ENCODE measurements around the gene KCNB1. TPM values are rescaled to one million over a fixed set of nuclear protein-coding genes. Genes with fewer than 3 reads are reported as not detected.

The KCNB1 gene
- total RNA-seq, 2 experiments from 2014 or later, result not detected

DNA sequence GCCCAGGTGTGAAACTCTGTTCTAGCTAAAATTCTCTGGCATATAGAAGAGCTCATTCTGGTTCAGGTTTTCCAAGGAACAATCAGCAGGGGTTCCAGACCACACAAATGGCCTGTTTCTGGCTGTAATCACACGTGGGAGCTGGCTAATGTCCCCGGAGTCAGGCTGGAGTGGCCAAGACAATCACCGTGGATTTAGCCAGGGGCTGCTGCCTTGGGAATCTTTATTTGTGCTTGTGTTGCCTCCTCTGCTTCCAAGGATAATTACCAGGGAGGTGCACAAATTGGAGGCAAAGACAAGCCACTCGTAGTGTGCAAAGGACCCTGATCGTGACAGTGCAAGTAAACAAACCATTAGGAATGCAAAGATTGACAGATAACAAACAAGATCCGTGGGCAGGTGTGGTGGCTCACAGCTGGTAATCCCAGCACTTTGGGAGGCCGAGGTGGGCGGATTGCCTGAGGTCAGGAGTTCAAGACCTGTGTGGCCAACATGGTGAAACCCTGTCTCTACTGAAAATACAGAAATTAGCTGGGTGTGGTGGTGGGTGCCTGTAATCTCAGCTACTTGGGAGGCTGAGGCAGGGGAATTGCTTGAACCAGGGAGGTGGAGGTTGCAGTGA, 77.3 kb downstream of the KCNB1 start:
- Mint-ChIP-seq H3K27ac (no peak overlapping the region), H3K9me3 (no peaks in the 10 kb centered on the region), H3K4me1 (no peaks in the 10 kb centered on the region), H3K4me3 (no peak overlapping the region), H3K36me3 (no peaks in the 10 kb centered on the region), H3K27me3 (peaks cover 11% of the 10 kb centered on the region)
- DNase-seq, result no peak

DNA sequence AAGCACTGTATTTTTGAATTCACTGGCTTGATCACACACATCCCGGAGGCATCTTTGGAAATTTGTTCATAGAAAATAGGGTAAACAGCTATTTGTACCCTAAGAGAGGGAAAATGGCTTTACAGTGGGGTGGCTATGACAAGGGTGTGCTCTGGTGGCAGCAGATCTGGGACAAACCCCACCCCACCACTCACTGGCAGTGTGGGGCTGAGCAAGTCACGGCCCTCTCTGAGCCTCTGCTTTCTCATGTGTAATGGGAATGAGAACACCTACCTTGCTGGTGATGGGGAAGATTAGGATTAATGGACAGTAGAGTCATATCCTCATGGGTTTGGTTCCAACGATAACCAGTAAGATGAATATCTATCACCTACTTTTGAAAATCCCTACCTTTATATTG, 78.0 kb downstream of the KCNB1 start:
- no peak overlapping the region for H3K4me3 Mint-ChIP-seq
- H3K27ac Mint-ChIP-seq, result no peak overlapping the region
- H3K9me3 Mint-ChIP-seq, result no peaks in the 10 kb centered on the region

DNA sequence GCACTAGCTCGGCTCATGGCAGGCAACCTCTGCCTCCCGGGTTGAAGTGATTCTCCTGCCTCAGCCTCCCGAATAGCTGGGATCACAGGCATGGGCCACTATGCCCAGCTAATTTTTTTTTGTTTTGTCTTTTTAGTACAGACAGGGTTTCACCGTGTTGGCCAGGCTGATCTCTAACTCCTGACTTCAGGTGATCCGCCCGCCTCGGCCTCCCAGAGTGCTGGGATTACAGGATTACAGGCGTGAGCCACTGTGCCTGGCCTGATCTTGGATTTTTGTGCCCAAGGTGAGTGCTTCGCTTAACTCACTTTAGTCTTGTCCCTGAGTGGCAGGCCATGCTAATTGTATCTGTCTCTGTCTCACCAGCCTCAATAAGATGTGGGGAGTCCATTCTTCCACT, 78.6 kb downstream of the KCNB1 start:
- Mint-ChIP-seq H3K9me3 (no peaks in the 10 kb centered on the region), H3K4me3 (no peak overlapping the region), H3K36me3 (no peaks in the 10 kb centered on the region), H3K4me1 (no peaks in the 10 kb centered on the region), H3K27me3 (peaks cover 8% of the 10 kb centered on the region), H3K27ac (no peak overlapping the region)
- no peak for DNase-seq

More for the DNA sequence above, 78.0 kb downstream of the KCNB1 start:
- H3K4me1 Mint-ChIP-seq, result no peaks in the 10 kb centered on the region
- peaks cover 8% of the 10 kb centered on the region for H3K27me3 Mint-ChIP-seq
- H3K36me3 Mint-ChIP-seq, result no peaks in the 10 kb centered on the region
- no peak for DNase-seq

DNA sequence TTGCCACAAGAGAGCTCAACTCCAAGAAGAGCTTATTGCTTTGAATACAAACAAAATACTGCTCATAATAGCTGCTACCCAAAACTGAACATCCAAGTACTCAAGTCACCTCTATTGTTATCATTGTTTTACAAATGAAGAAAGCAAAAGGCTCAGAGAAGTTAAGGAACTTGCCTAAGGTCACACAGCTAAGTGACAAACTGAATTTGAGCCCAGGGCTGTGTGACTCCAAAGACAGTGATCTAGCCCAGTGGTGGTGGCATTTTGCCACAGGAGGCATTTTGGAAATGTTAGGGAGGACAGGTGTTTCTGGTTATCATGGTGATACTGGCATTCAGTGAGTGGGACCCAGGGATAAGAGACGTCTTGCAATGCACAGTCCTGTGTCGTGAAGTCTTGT, 79.5 kb downstream of the KCNB1 start:
- H3K9me3 Mint-ChIP-seq, result no peaks in the 10 kb centered on the region
- H3K27ac Mint-ChIP-seq, result no peak overlapping the region
- H3K4me1 Mint-ChIP-seq, result no peaks in the 10 kb centered on the region

DNA sequence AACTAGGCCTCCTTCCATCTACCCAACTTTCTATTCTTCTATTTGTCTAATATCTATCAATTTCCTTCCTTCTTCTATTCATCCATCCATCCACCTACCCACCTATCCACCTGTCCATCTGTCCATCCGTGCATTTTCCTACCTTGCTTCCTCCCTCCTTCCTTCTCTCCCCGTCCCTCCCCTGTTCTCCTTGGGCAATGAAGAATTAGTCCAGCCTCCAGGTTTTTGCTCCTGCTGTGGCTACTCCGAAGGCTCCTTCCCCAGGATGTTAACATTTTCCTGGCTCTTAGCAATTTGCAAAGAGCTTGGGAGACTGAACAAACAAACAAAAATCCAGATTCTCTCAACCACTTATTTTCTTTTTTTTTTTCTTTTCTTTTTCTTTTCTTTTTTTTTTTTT, 81.6 kb downstream of the KCNB1 start:
- Mint-ChIP-seq H3K27ac (no peak overlapping the region), H3K9me3 (no peaks in the 10 kb centered on the region), H3K27me3 (peaks cover 8% of the 10 kb centered on the region), H3K36me3 (no peaks in the 10 kb centered on the region), H3K4me3 (no peak overlapping the region), H3K4me1 (no peaks in the 10 kb centered on the region)
- DNase-seq, result no peak

More for the DNA sequence above, 79.5 kb downstream of the KCNB1 start:
- peaks cover 8% of the 10 kb centered on the region for H3K27me3 Mint-ChIP-seq
- DNase-seq, result no peak
- H3K4me3 Mint-ChIP-seq, result no peak overlapping the region
- no peaks in the 10 kb centered on the region for H3K36me3 Mint-ChIP-seq

DNA sequence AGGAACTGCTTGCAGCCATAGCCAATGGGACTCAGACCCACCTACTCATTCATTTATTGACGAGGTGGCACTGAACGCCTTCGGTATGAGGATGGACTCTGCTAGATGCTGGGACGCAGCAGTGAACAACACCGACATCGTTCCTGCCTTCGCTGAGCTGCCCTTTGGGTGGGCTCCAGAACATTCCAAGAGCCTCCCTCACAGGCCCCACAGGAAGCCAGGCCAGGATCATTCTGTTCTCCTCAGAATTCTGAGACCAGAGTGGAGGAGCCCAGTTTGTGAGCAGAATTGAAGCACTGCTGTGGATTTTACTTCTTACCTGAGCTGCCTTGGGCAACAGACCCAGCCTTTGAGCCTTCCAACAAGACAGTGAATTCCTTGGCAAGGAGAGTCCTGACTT, 82.1 kb downstream of the KCNB1 start:
- Mint-ChIP-seq H3K27ac (no peak overlapping the region), H3K4me1 (no peaks in the 10 kb centered on the region), H3K9me3 (no peaks in the 10 kb centered on the region), H3K4me3 (no peak overlapping the region), H3K36me3 (no peaks in the 10 kb centered on the region), H3K27me3 (peaks cover 10% of the 10 kb centered on the region)
- no peak for DNase-seq

DNA sequence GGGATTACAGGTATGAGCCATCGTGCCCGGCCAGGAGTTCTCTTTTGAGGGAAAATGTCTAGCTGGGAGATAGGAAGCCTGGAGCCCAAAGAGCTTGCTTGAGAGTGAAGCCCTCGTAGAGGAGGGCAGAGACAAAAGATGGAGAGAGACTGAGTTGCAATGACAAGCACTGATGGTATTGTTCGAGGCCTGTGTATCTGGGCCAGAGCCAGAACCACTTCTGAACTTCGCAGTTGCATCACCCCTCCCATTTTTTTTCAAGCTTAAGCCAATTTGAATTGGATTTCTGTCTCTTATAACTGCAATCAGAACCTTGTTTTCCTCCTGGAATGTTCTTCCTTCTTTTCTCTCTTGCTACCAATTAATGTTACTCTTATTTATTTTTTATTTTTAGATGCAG, 83.1 kb downstream of the KCNB1 start:
- Mint-ChIP-seq H3K9me3 (no peaks in the 10 kb centered on the region), H3K27ac (no peak overlapping the region), H3K36me3 (no peaks in the 10 kb centered on the region), H3K4me1 (no peaks in the 10 kb centered on the region), H3K4me3 (no peak overlapping the region), H3K27me3 (peaks cover 7% of the 10 kb centered on the region)
- no peak for DNase-seq

DNA sequence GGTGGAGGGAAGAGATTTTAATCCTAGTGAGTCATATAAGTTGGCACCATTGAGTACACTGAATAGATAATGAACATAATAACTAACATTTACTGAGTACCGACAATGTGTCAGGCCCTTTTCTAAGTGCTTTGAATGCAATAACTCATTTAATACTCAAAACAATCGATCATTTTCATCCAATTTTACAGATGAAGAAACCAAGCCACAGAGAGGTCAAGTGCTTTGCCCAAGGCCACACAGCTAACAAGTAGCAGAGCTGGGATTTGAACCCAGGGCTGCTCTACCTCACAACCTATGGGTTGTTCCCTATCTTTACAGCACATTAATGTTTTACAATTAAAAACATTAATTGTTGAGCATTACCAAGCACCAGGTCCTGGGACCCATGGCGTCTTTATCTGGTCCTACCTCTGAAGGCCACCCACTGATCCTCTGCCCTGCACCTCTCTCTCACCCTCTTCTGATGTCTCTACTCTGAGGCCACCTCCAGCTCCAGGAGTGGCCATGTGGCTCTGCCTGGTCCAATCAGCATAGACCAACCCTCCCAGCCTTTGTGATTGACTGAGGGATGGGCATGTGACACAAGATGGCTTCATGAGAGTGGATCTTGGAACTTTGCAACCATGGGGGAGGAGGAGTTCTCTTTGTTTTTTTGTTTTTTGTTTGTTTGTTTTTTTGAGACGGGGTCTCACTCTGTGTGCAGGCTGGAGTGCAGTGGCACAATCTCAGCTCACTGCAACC, 83.9 kb downstream of the KCNB1 start:
- Mint-ChIP-seq H3K4me3 (no peak overlapping the region), H3K4me1 (no peaks in the 10 kb centered on the region), H3K9me3 (no peaks in the 10 kb centered on the region), H3K27me3 (peaks cover 7% of the 10 kb centered on the region), H3K36me3 (no peaks in the 10 kb centered on the region), H3K27ac (no peak overlapping the region)
- no peak for DNase-seq

DNA sequence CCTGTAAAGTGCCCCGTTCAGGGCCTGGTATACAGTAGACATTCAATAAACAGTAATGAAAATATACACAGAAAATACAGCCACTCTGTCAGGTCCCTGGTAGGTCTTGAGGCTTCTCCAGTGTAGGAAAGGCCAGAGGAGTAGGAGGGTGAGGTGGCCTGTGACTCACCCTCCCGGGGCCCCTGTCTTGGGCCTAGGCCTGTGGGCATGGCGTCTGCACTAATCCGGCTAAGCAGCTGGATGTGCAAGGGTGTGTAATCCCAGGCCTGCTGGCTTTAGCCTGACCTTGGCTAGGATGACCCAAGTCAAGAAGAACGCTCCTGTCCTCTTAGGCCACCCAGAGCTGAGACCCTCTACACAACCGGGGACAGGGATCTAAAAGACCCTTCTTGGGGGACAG, 84.9 kb downstream of the KCNB1 start:
- Mint-ChIP-seq H3K4me1 (no peaks in the 10 kb centered on the region), H3K27ac (no peak overlapping the region), H3K36me3 (no peaks in the 10 kb centered on the region), H3K9me3 (no peaks in the 10 kb centered on the region), H3K27me3 (peaks cover 8% of the 10 kb centered on the region), H3K4me3 (no peak overlapping the region)
- DNase-seq, result no peak

DNA sequence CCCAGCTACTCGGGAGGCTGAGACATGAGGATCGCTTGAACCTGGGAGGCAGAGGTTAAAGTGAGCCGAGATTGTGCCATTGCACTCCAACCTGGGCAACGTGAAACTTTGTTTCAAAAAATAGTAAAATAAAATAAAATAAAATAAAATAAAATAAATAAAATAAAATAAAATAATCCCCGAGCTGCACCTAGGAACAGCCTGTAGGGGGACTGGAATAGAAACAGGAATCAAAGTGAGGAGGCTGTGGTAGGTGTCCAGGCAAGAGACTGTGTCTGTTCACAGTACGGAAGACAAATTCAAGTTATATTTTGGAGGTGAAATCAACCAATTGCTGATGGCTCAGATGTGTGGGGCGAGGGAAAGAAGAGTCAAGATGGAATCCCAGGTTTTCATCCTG, 86.2 kb downstream of the KCNB1 start:
- H3K4me3 Mint-ChIP-seq, result no peak overlapping the region
- peaks cover 20% of the 10 kb centered on the region for H3K27me3 Mint-ChIP-seq
- no peaks in the 10 kb centered on the region for H3K4me1 Mint-ChIP-seq
- no peaks in the 10 kb centered on the region for H3K9me3 Mint-ChIP-seq
- DNase-seq, result no peak
- no peaks in the 10 kb centered on the region for H3K36me3 Mint-ChIP-seq
- no peak overlapping the region for H3K27ac Mint-ChIP-seq

DNA sequence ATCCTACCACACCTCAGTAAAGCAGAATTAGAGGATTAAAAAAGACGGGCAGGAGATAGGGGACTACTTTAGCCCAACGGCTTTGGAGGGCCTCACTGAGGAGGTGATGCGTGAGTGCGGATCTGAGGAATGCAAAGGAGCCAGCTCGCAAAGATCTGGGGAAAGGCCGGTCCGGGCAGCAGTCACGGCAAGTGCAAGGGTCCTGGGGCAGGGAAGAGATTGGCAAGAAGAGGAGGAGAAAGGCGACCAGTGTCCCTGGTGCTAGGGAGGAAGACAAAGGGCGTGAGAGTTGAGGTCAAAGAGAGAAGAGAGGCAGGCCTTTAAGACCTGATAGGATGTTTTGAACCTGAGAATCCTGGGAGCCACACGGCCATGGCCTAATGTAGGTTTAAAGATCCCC, 86.8 kb downstream of the KCNB1 start:
- no peak for DNase-seq
- no peaks in the 10 kb centered on the region for H3K4me1 Mint-ChIP-seq
- no peak overlapping the region for H3K4me3 Mint-ChIP-seq
- no peak overlapping the region for H3K27ac Mint-ChIP-seq
- peaks cover 20% of the 10 kb centered on the region for H3K27me3 Mint-ChIP-seq
- no peaks in the 10 kb centered on the region for H3K36me3 Mint-ChIP-seq
- H3K9me3 Mint-ChIP-seq, result no peaks in the 10 kb centered on the region

DNA sequence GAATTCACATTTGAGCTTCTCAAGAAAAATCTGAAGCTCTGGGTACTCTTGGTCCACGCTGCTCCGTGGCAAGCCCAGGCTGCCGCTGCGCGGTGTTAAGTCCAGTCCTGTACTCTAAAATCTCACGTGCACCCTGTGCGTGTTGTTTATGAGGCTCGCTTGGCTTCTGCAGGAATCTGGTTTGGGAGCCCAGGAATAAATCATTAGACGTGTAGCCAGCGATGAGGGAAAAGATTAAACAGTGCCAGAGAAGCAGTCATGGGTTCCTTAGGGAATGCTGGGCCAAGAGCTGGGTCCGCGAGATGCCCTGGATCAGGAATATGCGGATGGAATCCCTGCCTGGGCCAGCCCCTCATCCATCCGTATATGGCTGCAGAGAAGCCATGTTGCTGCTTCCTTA, 87.3 kb downstream of the KCNB1 start:
- Mint-ChIP-seq H3K9me3 (no peaks in the 10 kb centered on the region), H3K4me1 (no peaks in the 10 kb centered on the region), H3K27me3 (peaks cover 20% of the 10 kb centered on the region), H3K36me3 (no peaks in the 10 kb centered on the region), H3K27ac (no peak overlapping the region), H3K4me3 (no peak overlapping the region)
- DNase-seq, result no peak

DNA sequence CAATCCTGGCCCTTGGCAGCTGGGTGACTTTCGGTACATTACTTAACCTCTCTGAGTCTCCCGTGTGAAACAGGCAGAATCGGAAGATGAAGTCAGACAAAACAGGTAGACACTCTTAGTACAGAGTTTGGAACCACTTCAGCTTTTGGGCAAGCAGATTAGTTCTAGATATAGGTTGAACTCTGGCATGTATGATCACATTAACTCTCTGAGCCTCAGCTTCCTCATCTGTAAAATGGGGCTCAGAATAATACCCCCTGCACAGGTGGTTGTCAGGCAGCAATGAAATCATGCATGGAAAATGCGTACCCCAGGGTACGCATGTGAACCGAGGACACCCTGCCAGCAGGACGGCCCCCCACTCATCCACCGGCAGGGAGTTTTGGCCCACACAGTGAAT, 87.7 kb downstream of the KCNB1 start:
- Mint-ChIP-seq H3K27me3 (peaks cover 20% of the 10 kb centered on the region), H3K36me3 (no peaks in the 10 kb centered on the region), H3K4me1 (no peaks in the 10 kb centered on the region), H3K9me3 (no peaks in the 10 kb centered on the region), H3K27ac (no peak overlapping the region), H3K4me3 (no peak overlapping the region)
- no peak for DNase-seq

DNA sequence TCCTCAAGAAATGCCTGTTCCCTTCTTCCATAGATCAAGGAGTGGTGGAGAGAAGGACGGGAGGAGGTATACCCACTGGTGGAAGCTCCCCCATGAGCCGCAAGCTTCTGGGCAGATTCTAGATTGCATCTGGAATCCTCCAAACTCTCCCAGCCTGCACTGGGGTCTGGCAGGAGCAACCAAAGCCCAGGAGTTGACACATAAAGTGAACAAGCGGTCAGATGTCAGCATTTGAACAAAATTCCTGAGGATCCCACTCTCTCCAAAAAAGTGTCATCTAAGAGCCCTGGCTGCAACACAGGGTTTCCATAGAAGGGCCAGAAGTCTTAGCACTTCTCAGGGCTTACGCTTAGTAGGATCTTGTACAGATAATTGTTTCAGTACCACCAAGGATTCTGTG, 88.2 kb downstream of the KCNB1 start:
- H3K9me3 Mint-ChIP-seq, result no peaks in the 10 kb centered on the region
- H3K27ac Mint-ChIP-seq, result no peak overlapping the region
- no peaks in the 10 kb centered on the region for H3K4me1 Mint-ChIP-seq
- no peaks in the 10 kb centered on the region for H3K36me3 Mint-ChIP-seq
- no peak for DNase-seq
- no peak overlapping the region for H3K4me3 Mint-ChIP-seq
- peaks cover 20% of the 10 kb centered on the region for H3K27me3 Mint-ChIP-seq

DNA sequence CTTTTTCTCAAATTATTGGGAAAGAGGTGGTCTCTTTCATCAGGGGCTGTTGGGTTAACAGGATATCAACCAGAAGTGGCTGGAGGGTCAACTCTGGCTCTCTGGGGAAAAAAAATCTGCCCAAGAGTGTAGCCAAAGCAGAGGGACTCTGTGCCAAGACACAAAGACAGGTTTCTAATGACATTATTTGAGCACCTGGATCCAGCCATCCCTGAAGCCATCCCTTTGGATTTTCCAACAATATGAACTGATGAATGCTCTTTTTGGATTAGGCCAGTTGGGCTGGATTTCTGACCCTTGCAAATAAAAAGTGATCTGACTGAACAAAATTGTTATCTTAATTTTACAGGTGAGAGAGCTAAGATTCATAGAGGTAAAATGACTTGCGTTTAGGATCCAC, 88.7 kb downstream of the KCNB1 start:
- Mint-ChIP-seq H3K4me3 (no peak overlapping the region), H3K36me3 (no peaks in the 10 kb centered on the region), H3K9me3 (no peaks in the 10 kb centered on the region), H3K27ac (no peak overlapping the region), H3K4me1 (no peaks in the 10 kb centered on the region), H3K27me3 (peaks cover 25% of the 10 kb centered on the region)
- DNase-seq, result no peak

DNA sequence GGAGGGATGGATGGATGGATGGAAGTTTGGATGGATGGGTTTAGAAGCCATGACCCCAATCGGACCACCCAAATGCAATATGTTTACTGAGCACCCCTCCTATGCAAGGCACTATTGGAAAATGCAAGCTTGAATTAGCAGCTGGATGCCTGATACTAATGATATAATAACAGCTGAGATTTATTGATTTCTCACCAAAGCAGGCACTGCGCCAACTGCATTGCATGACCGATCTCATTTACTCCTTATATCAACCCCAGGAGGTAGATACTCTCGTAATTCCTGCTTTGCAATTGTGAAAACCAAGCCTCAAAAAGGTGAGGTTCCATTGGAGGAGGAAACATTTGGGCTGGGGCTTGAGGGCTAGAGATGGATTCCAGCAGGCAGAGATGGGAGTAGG, 89.7 kb downstream of the KCNB1 start:
- H3K27ac Mint-ChIP-seq, result no peak overlapping the region
- H3K4me1 Mint-ChIP-seq, result no peaks in the 10 kb centered on the region
- no peaks in the 10 kb centered on the region for H3K9me3 Mint-ChIP-seq
- H3K27me3 Mint-ChIP-seq, result peaks cover 30% of the 10 kb centered on the region
- H3K4me3 Mint-ChIP-seq, result no peak overlapping the region
- no peak for DNase-seq
- H3K36me3 Mint-ChIP-seq, result no peaks in the 10 kb centered on the region

All from activated naive CD8-positive, alpha-beta T cell treated with anti-CD3 and anti-CD28 coated beads for 36 hours (primary cell).